CD14-positive monocyte (primary cell): Measurements from ENCODE around the gene TAS1R3. TPM values are rescaled to one million over a fixed set of nuclear protein-coding genes. Genes with fewer than 3 reads are reported as not detected.

Source experiments
- DNase-seq, 3 donors: peaks; one replicate each; pipeline ENCODE4 v3.0.0-alpha.2; 2011 to 2022
- H2AFZ ChIP-seq: 2 replicates; pipeline ENCODE4 v1.6.0; 2012; ENCODE audit warnings: mild to moderate bottlenecking, low read depth, low read length, inconsistent platforms; ENCODE audit not compliant: insufficient read depth, poor library complexity, severe bottlenecking
- H3K27ac ChIP-seq, 2 donors: 1 replicate in 1 of 2; 2 replicates in 1 of 2; pipeline ENCODE4 v1.5.1; 2012 to 2013; ENCODE audit warnings: low read length in 2 of 2, control low read depth in 1 of 2, inconsistent platforms in 1 of 2, low read depth in 1 of 2, mild to moderate bottlenecking in 1 of 2
- H3K27me3 ChIP-seq, 2 donors: one replicate each; pipeline versions ENCODE4 v1.6.0 to v1.6.1; 2011 to 2013; ENCODE audit warnings: low read length in 2 of 2; ENCODE audit not compliant: control insufficient read depth in 2 of 2, insufficient read depth in 2 of 2
- H3K36me3 ChIP-seq, 2 donors: replicated peaks in 1 of 2; 1 replicate in 1 of 2; 2 replicates in 1 of 2; pipeline versions ENCODE4 v1.5.1 to v1.6.1; 2012 to 2013; ENCODE audit warnings: low read length in 2 of 2, control low read depth in 1 of 2, inconsistent platforms in 1 of 2, mild to moderate bottlenecking in 1 of 2; ENCODE audit not compliant: insufficient read depth in 2 of 2, control insufficient read depth in 1 of 2
- H3K4me1 ChIP-seq, 2 donors: 1 replicate in 1 of 2; 2 replicates in 1 of 2; pipeline versions ENCODE4 v1.5.1 to v1.6.1; 2012 to 2013; ENCODE audit warnings: low read length in 2 of 2, control low read depth in 1 of 2, inconsistent platforms in 1 of 2, mild to moderate bottlenecking in 1 of 2, moderate library complexity in 1 of 2; ENCODE audit not compliant: insufficient read depth in 2 of 2, control insufficient read depth in 1 of 2
- H3K4me2 ChIP-seq: replicated peaks from 2 replicates; pipeline ENCODE3; 2012; ENCODE audit warnings: low read length, moderate library complexity, mild to moderate bottlenecking; ENCODE audit not compliant: poor library complexity, severe bottlenecking; ENCODE audit errors: extremely low read depth
- H3K4me3 ChIP-seq, 3 experiments: fragments of 200-600 bp in 1 of 3; sonication (generic) in 1 of 3; replicated peaks in 1 of 3; 1 replicate in 2 of 3; 2 replicates in 1 of 3; pipeline ENCODE4 v1.5.1; 2011 to 2013; ENCODE audit warnings: low read length in 3 of 3, mild to moderate bottlenecking in 3 of 3, control low read depth in 2 of 3, low read depth in 2 of 3, inconsistent platforms in 1 of 3, moderate library complexity in 1 of 3
- H3K79me2 ChIP-seq: 2 replicates; pipeline ENCODE4 v1.6.0; 2012; ENCODE audit warnings: mild to moderate bottlenecking, control low read depth, inconsistent platforms, low read length, moderate library complexity; ENCODE audit not compliant: insufficient read depth
- H3K9ac ChIP-seq: 2 replicates; pipeline ENCODE4 v1.6.0; 2017; ENCODE audit warnings: low read length, mild to moderate bottlenecking; ENCODE audit not compliant: insufficient read depth, poor library complexity, severe bottlenecking
- H3K9me3 ChIP-seq, 2 donors: replicated peaks in 1 of 2; 1 replicate in 1 of 2; 2 replicates in 1 of 2; pipeline versions ENCODE4 v1.5.1 to v1.6.1; 2012 to 2013; ENCODE audit warnings: low read length in 2 of 2, control low read depth in 1 of 2; ENCODE audit not compliant: control insufficient read depth in 1 of 2, insufficient read depth in 1 of 2
- H4K20me1 ChIP-seq: 2 replicates; pipeline ENCODE4 v1.6.0; 2012; ENCODE audit warnings: mild to moderate bottlenecking, low read length, control low read depth, moderate library complexity; ENCODE audit not compliant: insufficient read depth
- H3K27ac Mint-ChIP-seq, 7 donors: one replicate each; pipeline ENCODE4 v1.8.0; 2020; ENCODE audit warnings: mild to moderate bottlenecking in 7 of 7, mixed read lengths in 7 of 7, moderate library complexity in 6 of 7, inconsistent platforms in 2 of 7
- H3K27me3 Mint-ChIP-seq, 3 donors: one replicate each; pipeline ENCODE4 v1.8.0; 2021 to 2022; ENCODE audit warnings: low read depth in 3 of 3, mild to moderate bottlenecking in 3 of 3, mixed read lengths in 3 of 3, moderate library complexity in 3 of 3, inconsistent platforms in 1 of 3
- H3K36me3 Mint-ChIP-seq, 2 donors: one replicate each; pipeline ENCODE4 v1.8.0; 2020; ENCODE audit warnings: mixed read lengths in 2 of 2, inconsistent platforms in 1 of 2, mild to moderate bottlenecking in 1 of 2
- H3K4me1 Mint-ChIP-seq: one replicate; pipeline ENCODE4 v1.8.0; 2020; ENCODE audit warnings: mild to moderate bottlenecking, mixed read lengths
- H3K4me3 Mint-ChIP-seq, 2 donors: one replicate each; pipeline ENCODE4 v1.8.0; 2020; ENCODE audit warnings: mild to moderate bottlenecking in 2 of 2, mixed read lengths in 2 of 2, moderate library complexity in 1 of 2
- H3K9me3 Mint-ChIP-seq, 7 donors: one replicate each; pipeline ENCODE4 v1.8.0; 2020 to 2022; ENCODE audit warnings: mixed read lengths in 7 of 7, mild to moderate bottlenecking in 6 of 7, moderate library complexity in 6 of 7, inconsistent platforms in 2 of 7
- WGBS: methylation state at CpG from one replicate; pipeline ENCODE4 v1.1.5; 2013; ENCODE audit warnings: missing lambda C conversion rate; ENCODE audit not compliant: insufficient coverage; 5-methylcytosine and 5-hydroxymethylcytosine counted together
- intact Hi-C, 2 donors: fragments of 100-400 bp; cut with micrococcal nuclease; formaldehyde crosslinking; loops; one replicate each; pipeline versions ENCODE4 v1.15.0 to v1.15.1; 2023
- polyA plus RNA-seq, 3 donors: library from polyadenylated mRNA; depleted of rRNA in 1 of 3; unstranded in 2 of 3; stranded (reverse) in 1 of 3; fragments of 300-500 nt in 2 of 3; fragments of >200 nt in 1 of 3; fragmentation: Illumina TruSeq in 2 of 3; gene quantifications; 1 replicate in 2 of 3; 2 replicates in 1 of 3; pipeline ENCODE4 v1.2.3, GENCODE V29; 2012 to 2021
- TF ChIP-seq, protein P1 (sequence below): fragments of 200-600 bp; IDR thresholded peaks from one replicate; pipeline ENCODE4 v1.8.0; 2022; ENCODE audit warnings: antibody characterized with exemption, mild to moderate bottlenecking

The TAS1R3 gene
- polyA plus RNA-seq, 3 donors, result 0.45 TPM; not detected in 2

DNA sequence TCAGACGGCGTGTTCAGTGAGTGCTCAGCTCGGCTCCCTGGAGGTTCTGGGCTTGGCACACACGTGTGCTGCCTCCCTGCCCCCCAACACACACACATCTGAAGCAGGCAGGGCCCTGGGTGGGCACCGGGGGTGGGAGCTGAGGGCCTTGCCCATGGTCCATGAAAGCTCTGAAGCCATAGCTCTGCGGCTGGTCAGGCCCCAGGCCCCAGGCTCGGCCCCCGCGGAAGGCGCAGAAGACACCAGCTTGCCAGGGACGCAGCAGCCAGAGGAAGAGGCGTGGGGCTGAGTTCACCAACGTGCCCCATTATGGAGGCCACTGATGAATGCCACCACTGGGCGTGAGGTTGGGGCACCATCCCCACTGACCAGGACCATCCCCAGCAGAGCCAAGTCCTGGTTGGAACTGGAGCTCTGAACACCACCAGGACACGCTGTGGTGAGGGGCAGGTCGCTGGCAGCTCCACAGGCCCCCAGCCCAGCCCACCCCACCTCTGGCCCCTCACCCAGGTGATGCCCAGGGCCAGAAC lies 39.8 kb downstream of the TAS1R3 start:
- H3K4me3 Mint-ChIP-seq, result no peak overlapping the region
- Histone ChIP-seq H3K4me3 (peak overlapping the region in 1 of 3 experiments; percentile 48), H3K36me3 (peaks cover 0 to 9% of the 10 kb centered on the region in 2 donors), H3K4me2 (peak overlapping the region; percentile 54), H3K27ac (no peak overlapping the region), H3K4me1 (peaks cover 35 to 45% of the 10 kb centered on the region in 2 donors), H3K9me3 (peaks cover 0 to 16% of the 10 kb centered on the region in 2 donors), H2AFZ (no peak overlapping the region), H3K9ac (peak overlapping the region; percentile 15), H3K27me3 (no peaks in the 10 kb centered on the region), H3K79me2 (peaks cover 20% of the 10 kb centered on the region), H4K20me1 (peaks cover 19% of the 10 kb centered on the region)
- DNase-seq, result no peak
- H3K36me3 Mint-ChIP-seq, result peaks cover 8 to 12% of the 10 kb centered on the region in 2 donors
- intact Hi-C loops, result loop anchor here in 1 of 2 donors (10.0 kb wide), 2 partner anchors 256 to 356 kb away; partner anchors contain the start of genes C1orf159 and ISG15
- H3K9me3 Mint-ChIP-seq, result peaks cover 0 to 3% (median 0%) of the 10 kb centered on the region in 7 donors
- no peak overlapping the region for H3K27ac Mint-ChIP-seq
- WGBS, result 73% methylated on average over 14 of the region's 16 CpGs
- H3K27me3 Mint-ChIP-seq, result peaks cover 7 to 12% (median 10%) of the 10 kb centered on the region in 3 donors
- TF ChIP-seq, protein P1, sequence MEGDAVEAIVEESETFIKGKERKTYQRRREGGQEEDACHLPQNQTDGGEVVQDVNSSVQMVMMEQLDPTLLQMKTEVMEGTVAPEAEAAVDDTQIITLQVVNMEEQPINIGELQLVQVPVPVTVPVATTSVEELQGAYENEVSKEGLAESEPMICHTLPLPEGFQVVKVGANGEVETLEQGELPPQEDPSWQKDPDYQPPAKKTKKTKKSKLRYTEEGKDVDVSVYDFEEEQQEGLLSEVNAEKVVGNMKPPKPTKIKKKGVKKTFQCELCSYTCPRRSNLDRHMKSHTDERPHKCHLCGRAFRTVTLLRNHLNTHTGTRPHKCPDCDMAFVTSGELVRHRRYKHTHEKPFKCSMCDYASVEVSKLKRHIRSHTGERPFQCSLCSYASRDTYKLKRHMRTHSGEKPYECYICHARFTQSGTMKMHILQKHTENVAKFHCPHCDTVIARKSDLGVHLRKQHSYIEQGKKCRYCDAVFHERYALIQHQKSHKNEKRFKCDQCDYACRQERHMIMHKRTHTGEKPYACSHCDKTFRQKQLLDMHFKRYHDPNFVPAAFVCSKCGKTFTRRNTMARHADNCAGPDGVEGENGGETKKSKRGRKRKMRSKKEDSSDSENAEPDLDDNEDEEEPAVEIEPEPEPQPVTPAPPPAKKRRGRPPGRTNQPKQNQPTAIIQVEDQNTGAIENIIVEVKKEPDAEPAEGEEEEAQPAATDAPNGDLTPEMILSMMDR, result no peak
- peaks cover 40% of the 10 kb centered on the region for H3K4me1 Mint-ChIP-seq

GRCh38 chr1:1371364-1371745 lies 40.3 kb downstream of the TAS1R3 start:
- H3K27ac ChIP-seq, result no peak overlapping the region
- peak in 2 of 3 donors; percentile 29 to 49 for DNase-seq
- H3K79me2 ChIP-seq, result peaks cover 20% of the 10 kb centered on the region
- Mint-ChIP-seq H3K27ac (no peak overlapping the region), H3K9me3 (peaks cover 0 to 3% (median 0%) of the 10 kb centered on the region in 7 donors), H3K36me3 (peaks cover 8 to 12% of the 10 kb centered on the region in 2 donors), H3K4me3 (peak overlapping the region in 1 of 2 donors; percentile 39), H3K4me1 (peaks cover 40% of the 10 kb centered on the region), H3K27me3 (peaks cover 7 to 12% (median 10%) of the 10 kb centered on the region in 3 donors)
- H3K9me3 ChIP-seq, result peaks cover 0 to 11% of the 10 kb centered on the region in 2 donors
- peak overlapping the region in 1 of 3 experiments; percentile 48 for H3K4me3 ChIP-seq
- peaks cover 37 to 49% of the 10 kb centered on the region in 2 donors for H3K4me1 ChIP-seq
- peak overlapping the region; percentile 54 for H3K4me2 ChIP-seq
- H3K27me3 ChIP-seq, result no peaks in the 10 kb centered on the region
- peaks cover 0 to 9% of the 10 kb centered on the region in 2 donors for H3K36me3 ChIP-seq
- no peak overlapping the region for H2AFZ ChIP-seq
- TF ChIP-seq, protein P1, result no peak
- intact Hi-C loops, result loop anchor here in 1 of 2 donors (10.0 kb wide), 2 partner anchors 257 to 357 kb away; partner anchors contain the start of genes C1orf159 and ISG15
- peaks cover 19% of the 10 kb centered on the region for H4K20me1 ChIP-seq
- peak overlapping the region; percentile 47 for H3K9ac ChIP-seq
- 0% methylated on average over 1 of the region's 12 CpGs for WGBS
